ENCODE measurements around the gene ENTR1.

DNA sequence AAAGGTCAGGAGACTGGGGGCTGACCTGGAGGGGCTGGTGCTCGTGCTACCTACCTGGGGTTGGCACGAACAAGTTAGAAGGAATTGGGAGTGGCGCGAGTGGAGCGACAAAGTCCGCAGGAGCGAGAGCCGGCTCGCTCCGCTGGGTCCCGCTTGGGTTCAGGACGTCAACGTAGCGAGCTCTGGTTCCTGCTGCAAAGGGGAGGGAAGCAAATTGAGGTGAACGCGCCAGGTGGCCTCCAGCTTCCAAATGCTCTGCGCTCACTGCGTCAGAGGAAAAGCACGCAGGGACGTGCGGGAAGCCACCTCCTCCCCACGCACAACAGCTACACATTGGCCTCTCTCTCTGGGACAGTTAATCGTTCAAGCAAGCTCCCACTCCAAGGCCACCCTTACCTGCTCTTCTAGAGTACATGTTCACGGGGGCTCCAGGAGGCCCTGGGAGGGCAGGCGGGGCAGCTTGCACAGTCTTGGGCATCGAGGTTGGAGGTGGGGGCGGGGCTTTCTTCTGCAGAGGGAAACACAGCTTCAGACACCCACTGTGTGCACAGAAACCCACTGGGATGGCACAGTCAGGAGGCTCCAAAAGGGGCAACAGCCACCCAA, 36.9 kb upstream of the ENTR1 start:
- TF ChIP-seq, protein P1, sequence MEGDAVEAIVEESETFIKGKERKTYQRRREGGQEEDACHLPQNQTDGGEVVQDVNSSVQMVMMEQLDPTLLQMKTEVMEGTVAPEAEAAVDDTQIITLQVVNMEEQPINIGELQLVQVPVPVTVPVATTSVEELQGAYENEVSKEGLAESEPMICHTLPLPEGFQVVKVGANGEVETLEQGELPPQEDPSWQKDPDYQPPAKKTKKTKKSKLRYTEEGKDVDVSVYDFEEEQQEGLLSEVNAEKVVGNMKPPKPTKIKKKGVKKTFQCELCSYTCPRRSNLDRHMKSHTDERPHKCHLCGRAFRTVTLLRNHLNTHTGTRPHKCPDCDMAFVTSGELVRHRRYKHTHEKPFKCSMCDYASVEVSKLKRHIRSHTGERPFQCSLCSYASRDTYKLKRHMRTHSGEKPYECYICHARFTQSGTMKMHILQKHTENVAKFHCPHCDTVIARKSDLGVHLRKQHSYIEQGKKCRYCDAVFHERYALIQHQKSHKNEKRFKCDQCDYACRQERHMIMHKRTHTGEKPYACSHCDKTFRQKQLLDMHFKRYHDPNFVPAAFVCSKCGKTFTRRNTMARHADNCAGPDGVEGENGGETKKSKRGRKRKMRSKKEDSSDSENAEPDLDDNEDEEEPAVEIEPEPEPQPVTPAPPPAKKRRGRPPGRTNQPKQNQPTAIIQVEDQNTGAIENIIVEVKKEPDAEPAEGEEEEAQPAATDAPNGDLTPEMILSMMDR (IDR thresholded peaks at IDR 0.05; ENCODE audit: low read length) = no peak
- no peak for TF ChIP-seq EZH2 (optimal IDR thresholded peaks at IDR 0.05; ENCODE audit: low read depth, low read length)
- TF ChIP-seq EZH2phosphoT487 (IDR thresholded peaks at IDR 0.05; ENCODE audit: low read length) = no peak
